ENCODE measurements around the gene RYR1.

DNA sequence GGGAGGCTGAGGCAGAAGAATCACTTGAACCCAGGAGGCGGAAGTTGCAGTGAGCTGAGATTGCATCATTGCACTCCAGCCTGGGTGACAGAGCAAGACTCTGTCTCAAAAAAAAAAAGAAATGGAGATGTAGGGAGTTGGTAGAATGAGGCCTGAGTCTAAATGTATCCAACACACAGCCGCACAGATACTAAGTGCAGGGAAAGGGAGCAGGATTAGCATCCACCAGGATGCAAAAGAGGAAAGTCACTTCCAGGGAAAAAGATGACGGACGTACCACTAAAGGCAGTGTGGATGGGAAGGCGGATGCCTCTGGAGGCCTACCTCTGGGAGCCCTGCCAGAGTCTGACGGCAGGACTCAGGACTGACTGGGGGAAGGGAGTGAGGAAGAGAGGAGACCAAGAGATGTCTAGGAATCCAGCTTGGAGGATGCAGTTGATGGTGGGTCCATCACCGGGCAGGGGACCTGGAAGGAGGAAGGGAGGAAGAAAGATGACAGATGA is 23.8 kb upstream of the RYR1 start:
- TF ChIP-seq POLR2AphosphoS5 (IDR thresholded peaks at IDR 0.05; ENCODE audit: low read depth, low read length) (no peak), EP300 (IDR thresholded peaks at IDR 0.05; ENCODE audit: borderline replicate concordance in 1 of 2, low read depth in 1 of 2, low read length in 1 of 2) (no peak), TAF1 (IDR thresholded peaks at IDR 0.05; ENCODE audit: borderline replicate concordance, low read depth, low read length) (no peak), CHD2 (IDR thresholded peaks at IDR 0.05; ENCODE audit: low read length, partially characterized antibody) (no peak), TEAD4 (IDR thresholded peaks at IDR 0.05; ENCODE audit: borderline replicate concordance, insufficient read depth) (no peak), RAD21 (IDR thresholded peaks at IDR 0.05; ENCODE audit: low read length) (no peak), YY1 (IDR thresholded peaks at IDR 0.05; ENCODE audit: low read depth) (no peak)
- TF ChIP-seq, protein P1, sequence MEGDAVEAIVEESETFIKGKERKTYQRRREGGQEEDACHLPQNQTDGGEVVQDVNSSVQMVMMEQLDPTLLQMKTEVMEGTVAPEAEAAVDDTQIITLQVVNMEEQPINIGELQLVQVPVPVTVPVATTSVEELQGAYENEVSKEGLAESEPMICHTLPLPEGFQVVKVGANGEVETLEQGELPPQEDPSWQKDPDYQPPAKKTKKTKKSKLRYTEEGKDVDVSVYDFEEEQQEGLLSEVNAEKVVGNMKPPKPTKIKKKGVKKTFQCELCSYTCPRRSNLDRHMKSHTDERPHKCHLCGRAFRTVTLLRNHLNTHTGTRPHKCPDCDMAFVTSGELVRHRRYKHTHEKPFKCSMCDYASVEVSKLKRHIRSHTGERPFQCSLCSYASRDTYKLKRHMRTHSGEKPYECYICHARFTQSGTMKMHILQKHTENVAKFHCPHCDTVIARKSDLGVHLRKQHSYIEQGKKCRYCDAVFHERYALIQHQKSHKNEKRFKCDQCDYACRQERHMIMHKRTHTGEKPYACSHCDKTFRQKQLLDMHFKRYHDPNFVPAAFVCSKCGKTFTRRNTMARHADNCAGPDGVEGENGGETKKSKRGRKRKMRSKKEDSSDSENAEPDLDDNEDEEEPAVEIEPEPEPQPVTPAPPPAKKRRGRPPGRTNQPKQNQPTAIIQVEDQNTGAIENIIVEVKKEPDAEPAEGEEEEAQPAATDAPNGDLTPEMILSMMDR (IDR thresholded peaks at IDR 0.05), result no peak

Data from SK-N-SH (cell line).